OCI-LY7 (cell line): ENCODE measurements around the gene NOS3. TPM values are rescaled to one million over a fixed set of nuclear protein-coding genes. Genes with fewer than 3 reads are reported as not detected.

ENCODE experiments used
- BruUV-seq: library from RNA; stranded (reverse); fragments of 400-500 nt; replicated peaks from 2 replicates; lab custom pipeline; 2021; lab: Mats Ljungman, UMichigan
- CTCF ChIA-PET: fragments of 300-600 bp; sonication (Branson Sonifier 250); formaldehyde crosslinking; loops from one replicate; lab custom pipeline; 2022; ENCODE audit warnings: antibody characterized with exemption; ENCODE audit not compliant: unreplicated experiment; lab: Charles Lee
- POLR2A ChIA-PET: fragments of 300-600 bp; sonication (Branson Sonifier 250); formaldehyde crosslinking; loops from one replicate; lab custom pipeline; 2022; ENCODE audit warnings: antibody characterized with exemption; lab: Charles Lee
- DNase-seq: peaks from one replicate; pipeline ENCODE4 v3.0.0-alpha.2; 2015; ENCODE audit warnings: low spot score
- H2AFZ ChIP-seq: fragments of 200-600 bp; sonication (generic), shearing (Covaris generic); 2 replicates; pipeline ENCODE4 v1.6.1; 2014; ENCODE audit warnings: mild to moderate bottlenecking, antibody characterized with exemption, low read length, moderate library complexity
- H3K27ac ChIP-seq: fragments of 200-600 bp; sonication (generic); 2 replicates; pipeline ENCODE4 v1.5.1; 2014; ENCODE audit warnings: mixed run types, low read depth, mild to moderate bottlenecking, moderate library complexity, low read length, inconsistent platforms; ENCODE audit not compliant: poor library complexity, severe bottlenecking
- H3K36me3 ChIP-seq: fragments of 200-600 bp; sonication (generic); 2 replicates; pipeline ENCODE4 v1.6.1; 2014; ENCODE audit warnings: mild to moderate bottlenecking, antibody characterized with exemption, low read length, moderate library complexity, mixed read lengths; ENCODE audit not compliant: insufficient read depth
- H3K4me1 ChIP-seq: fragments of 200-600 bp; sonication (generic); 2 replicates; pipeline ENCODE4 v1.5.1; 2014; ENCODE audit warnings: mild to moderate bottlenecking, low read length; ENCODE audit not compliant: insufficient read depth, poor library complexity, severe bottlenecking
- H3K4me2 ChIP-seq: fragments of 200-600 bp; sonication (generic); 2 replicates; pipeline ENCODE4 v1.6.1; 2014; ENCODE audit warnings: mild to moderate bottlenecking, low read length
- H3K4me3 ChIP-seq: fragments of 200-600 bp; sonication (generic); 2 replicates; pipeline ENCODE4 v1.5.1; 2014; ENCODE audit warnings: mild to moderate bottlenecking, low read depth, low read length; ENCODE audit not compliant: poor library complexity, severe bottlenecking
- H3K79me2 ChIP-seq: fragments of 200-600 bp; sonication (generic); 2 replicates; pipeline ENCODE4 v1.6.1; 2016; ENCODE audit warnings: low read depth, mild to moderate bottlenecking, low read length, moderate library complexity, mixed read lengths; ENCODE audit not compliant: insufficient read depth
- H3K9me2 ChIP-seq: fragments of 200-600 bp; sonication (generic); 2 replicates; pipeline ENCODE4 v1.6.1; 2016; ENCODE audit warnings: mild to moderate bottlenecking, low read length, mixed read lengths; ENCODE audit not compliant: insufficient read depth
- H3K9me3 ChIP-seq: fragments of 200-600 bp; sonication (generic); 2 replicates; pipeline ENCODE4 v1.6.1; 2014; ENCODE audit warnings: mild to moderate bottlenecking, mixed run types, low read length, mixed read lengths
- H4K20me1 ChIP-seq: fragments of 200-600 bp; sonication (generic); 2 replicates; pipeline ENCODE4 v1.6.1; 2014; ENCODE audit warnings: mild to moderate bottlenecking, antibody characterized with exemption, low read length, moderate library complexity, mixed read lengths; ENCODE audit not compliant: insufficient read depth
- EZH2phosphoT487 ChIP-seq: fragments of 200-600 bp; sonication (generic); IDR thresholded peaks from 2 replicates; pipeline ENCODE4 v1.6.1; 2018; ENCODE audit warnings: low read depth, borderline replicate concordance, mild to moderate bottlenecking, mixed run types, antibody characterized with exemption, low read length, moderate library complexity, mixed read lengths
- intact Hi-C: fragments of 100-400 bp; cut with micrococcal nuclease; formaldehyde crosslinking; loops from one replicate; pipeline ENCODE4 v1.10.0; 2022; ENCODE audit not compliant: unreplicated experiment
- total RNA-seq, 2 experiments: library from RNA; depleted of rRNA in 1 of 2; stranded (reverse); fragments of >200 nt in 1 of 2; shearing (Covaris generic) in 1 of 2; gene quantifications; 2 replicates each; pipeline ENCODE4 v1.2.3, GENCODE V29; 2014 to 2022
- TF ChIP-seq, protein P1 (sequence below): fragments of 200-600 bp; sonication (generic); conservative IDR thresholded peaks from 2 replicates; pipeline ENCODE4 v1.5.1; 2014; ENCODE audit warnings: mild to moderate bottlenecking, antibody characterized with exemption, low read length, moderate library complexity, mixed read lengths

NOS3 gene
- total RNA-seq, 2 experiments from 2014 or later: 0.78 to 0.82 TPM

DNA sequence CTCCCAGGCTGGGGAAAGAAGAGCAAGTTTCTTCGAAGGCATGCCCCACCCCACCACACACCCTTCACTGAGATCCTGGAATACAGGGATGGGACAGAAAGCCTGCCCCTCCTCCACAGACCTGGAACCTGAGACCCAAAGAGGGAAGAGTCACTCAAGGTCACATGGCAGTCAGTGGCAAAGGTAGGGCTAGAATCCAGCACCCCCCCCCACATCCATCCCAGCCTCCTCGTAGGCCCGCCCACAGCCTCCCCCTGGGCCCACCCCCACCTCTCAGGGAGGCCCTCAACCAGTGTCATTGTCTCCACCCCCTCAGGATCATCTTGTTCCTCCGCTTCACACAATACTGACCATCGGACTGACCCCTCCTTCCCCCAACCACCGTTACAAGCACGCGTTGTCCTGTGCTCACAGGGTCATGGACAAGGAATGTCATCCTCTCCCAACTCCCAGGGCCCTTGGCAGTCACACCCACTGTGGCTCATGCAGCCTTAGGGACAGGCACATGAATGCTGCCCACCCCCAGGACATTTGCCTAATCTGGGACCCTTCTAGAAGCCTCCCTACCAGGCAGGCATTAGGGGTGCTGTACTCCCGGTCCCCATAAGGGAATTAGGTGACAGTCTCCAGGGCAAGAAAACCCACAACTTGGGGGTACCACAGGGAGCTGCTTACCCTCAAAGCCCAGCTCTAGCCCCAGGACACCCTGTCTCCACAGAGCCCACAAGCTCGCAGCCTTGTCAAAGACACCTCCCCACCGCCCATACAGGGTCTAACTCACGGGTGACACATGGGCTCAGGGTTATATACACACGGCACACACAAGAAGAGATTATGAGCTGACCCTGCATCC lies 14.1 kb upstream of the NOS3 start:
- Histone ChIP-seq H3K4me1 (peaks cover 56% of the 10 kb centered on the region), H2AFZ (no peak overlapping the region), H3K36me3 (no peaks in the 10 kb centered on the region), H3K4me2 (peak overlapping the region; percentile 97), H4K20me1 (no peaks in the 10 kb centered on the region), H3K79me2 (no peaks in the 10 kb centered on the region), H3K4me3 (peak overlapping the region; percentile 72), H3K9me3 (no peaks in the 10 kb centered on the region), H3K27ac (peak overlapping the region; percentile 84), H3K9me2 (no peaks in the 10 kb centered on the region)
- BruUV-seq: no TSS peak
- TF ChIP-seq, protein P1, sequence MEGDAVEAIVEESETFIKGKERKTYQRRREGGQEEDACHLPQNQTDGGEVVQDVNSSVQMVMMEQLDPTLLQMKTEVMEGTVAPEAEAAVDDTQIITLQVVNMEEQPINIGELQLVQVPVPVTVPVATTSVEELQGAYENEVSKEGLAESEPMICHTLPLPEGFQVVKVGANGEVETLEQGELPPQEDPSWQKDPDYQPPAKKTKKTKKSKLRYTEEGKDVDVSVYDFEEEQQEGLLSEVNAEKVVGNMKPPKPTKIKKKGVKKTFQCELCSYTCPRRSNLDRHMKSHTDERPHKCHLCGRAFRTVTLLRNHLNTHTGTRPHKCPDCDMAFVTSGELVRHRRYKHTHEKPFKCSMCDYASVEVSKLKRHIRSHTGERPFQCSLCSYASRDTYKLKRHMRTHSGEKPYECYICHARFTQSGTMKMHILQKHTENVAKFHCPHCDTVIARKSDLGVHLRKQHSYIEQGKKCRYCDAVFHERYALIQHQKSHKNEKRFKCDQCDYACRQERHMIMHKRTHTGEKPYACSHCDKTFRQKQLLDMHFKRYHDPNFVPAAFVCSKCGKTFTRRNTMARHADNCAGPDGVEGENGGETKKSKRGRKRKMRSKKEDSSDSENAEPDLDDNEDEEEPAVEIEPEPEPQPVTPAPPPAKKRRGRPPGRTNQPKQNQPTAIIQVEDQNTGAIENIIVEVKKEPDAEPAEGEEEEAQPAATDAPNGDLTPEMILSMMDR: no peak
- TF ChIP-seq EZH2phosphoT487: no peak
- ChIA-PET CTCF (interaction anchor here (0.5 kb wide), 1 partner anchor 76 kb away, joined by 3 read pairs; no protein-coding TSS in a partner anchor), POLR2A (interaction anchor here (0.6 to 1.2 kb wide), 2 partner anchors 176 to 570 kb away, joined by 3 to 4 read pairs; no protein-coding TSS in a partner anchor)
- intact Hi-C loops: loop anchor here (10.0 kb wide), 2 partner anchors 108 to 602 kb away; partner anchors contain the start of genes AGAP3, FASTK, TMUB1 and ZNF775
- DNase-seq: no peak

DNA sequence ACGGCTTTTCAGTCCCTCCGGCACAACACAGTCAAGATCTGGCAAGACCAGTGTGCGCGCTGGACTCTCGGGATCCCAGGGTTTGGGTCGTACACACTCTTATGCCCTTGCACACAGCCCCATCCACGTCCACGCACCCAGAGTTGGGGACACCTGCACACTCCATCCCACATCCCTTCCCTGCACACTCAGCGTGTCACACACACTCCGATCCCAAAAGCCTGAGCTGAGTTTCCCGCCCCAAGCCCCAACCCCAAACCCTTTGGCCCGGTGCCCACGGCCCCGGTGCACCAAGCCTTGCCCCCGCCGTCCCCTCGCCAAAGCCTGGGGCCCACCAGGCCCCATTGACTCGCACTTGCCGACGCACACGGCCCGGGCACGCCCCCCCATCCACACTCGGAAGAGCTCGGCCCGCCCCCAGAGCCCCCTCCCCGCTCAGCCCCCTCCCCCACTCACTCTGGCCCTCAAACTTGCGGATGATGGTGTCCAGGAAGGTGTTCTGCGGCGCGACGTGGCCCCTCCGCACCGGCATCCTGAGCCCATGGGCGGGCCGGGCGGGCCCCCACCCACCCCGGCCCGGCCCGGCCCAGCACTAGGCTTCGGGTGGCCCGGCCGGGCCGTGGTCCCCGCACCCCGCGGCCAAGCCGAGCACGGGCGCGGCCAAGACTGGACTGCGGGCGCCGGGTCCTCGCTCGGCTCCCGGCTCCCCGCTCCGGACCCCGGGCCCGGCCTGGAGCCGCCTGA lies 13.3 kb upstream of the NOS3 start:
- Histone ChIP-seq H3K79me2 (no peaks in the 10 kb centered on the region), H4K20me1 (no peaks in the 10 kb centered on the region), H3K27ac (no peak overlapping the region), H3K9me2 (no peaks in the 10 kb centered on the region), H3K4me1 (peaks cover 49% of the 10 kb centered on the region), H3K9me3 (no peaks in the 10 kb centered on the region), H2AFZ (no peak overlapping the region), H3K4me3 (peak overlapping the region; percentile 72), H3K4me2 (peak overlapping the region; percentile 97), H3K36me3 (no peaks in the 10 kb centered on the region)
- ChIA-PET POLR2A (interaction anchor here (0.7 kb wide), 1 partner anchor 294 kb away, joined by 5 read pairs; no protein-coding TSS in a partner anchor), CTCF (no interaction called here)
- no peak for TF ChIP-seq EZH2phosphoT487
- TF ChIP-seq, protein P1: no peak
- intact Hi-C loops: loop anchor here (10.0 kb wide), 2 partner anchors 107 to 603 kb away; partner anchors contain the start of genes AGAP3, FASTK, TMUB1 and ZNF775
- DNase-seq: peak; percentile 28
- BruUV-seq: no TSS peak
